HepG2 (cell line): ENCODE measurements around the gene CFAP73. TPM values are rescaled to one million over a fixed set of nuclear protein-coding genes. Genes with fewer than 3 reads are reported as not detected.

Experiments
- ATAC-seq: fragments of 200-7000 bp; cut with Tn5 transposase; 3 replicates; pipeline ENCODE4 v1.9.1; 2020; ENCODE audit warnings: mild to moderate bottlenecking, moderate library complexity
- BruUV-seq: library from RNA; stranded (reverse); fragments of 400-500 nt; replicated peaks from 2 replicates; lab custom pipeline; 2021; lab: Mats Ljungman, UMichigan
- CTCF ChIA-PET: fragments of 300-600 bp; formaldehyde crosslinking; extraction: SDS; loops from one replicate; lab custom pipeline; 2021; ENCODE audit warnings: low total read pairs, inconsistent platforms, low intra/inter-chr PET ratio; lab: Yijun Ruan, JAX
- POLR2A ChIA-PET: fragments of 350-600 bp; sonication (Branson Sonifier 250); formaldehyde crosslinking; loops from one replicate; lab custom pipeline; 2020; ENCODE audit warnings: antibody characterized with exemption, inconsistent platforms; lab: Yijun Ruan, JAX
- DNase-seq: peaks from one replicate; pipeline ENCODE4 v3.0.0-alpha.2; 2015; ENCODE audit warnings: low spot score
- FAIRE-seq: peaks from 3 replicates; lab custom pipeline; 2011; peaks lifted over from hg19 to GRCh38; lab: Jason Lieb, UNC
- H2AFZ ChIP-seq: one replicate; pipeline ENCODE4 v1.6.1; 2011; ENCODE audit warnings: low read length, inconsistent platforms
- H3K27ac ChIP-seq: fragments of 300-600 bp; 3 replicates; pipeline ENCODE4 v1.8.0; 2011; ENCODE audit warnings: mixed run types, mild to moderate bottlenecking, mixed read lengths, low read length, inconsistent platforms; ENCODE audit not compliant: insufficient read depth; ENCODE audit errors: extremely low read length
- H3K27me3 ChIP-seq, 2 experiments: fragments of 200-600 bp in 1 of 2; 2 replicates in 1 of 2; 3 replicates in 1 of 2; pipeline versions ENCODE4 v1.6.0 to v1.8.0; 2011; ENCODE audit warnings: low read length in 2 of 2, mild to moderate bottlenecking in 2 of 2, moderate library complexity in 2 of 2, inconsistent platforms in 1 of 2; ENCODE audit not compliant: insufficient read depth in 2 of 2, control insufficient read depth in 1 of 2
- H3K36me3 ChIP-seq, 2 experiments: fragments of 200-600 bp in 1 of 2; replicated peaks in 1 of 2; 2 replicates in 1 of 2; 3 replicates in 1 of 2; pipeline versions ENCODE4 v1.5.1 to v1.8.0; 2011; ENCODE audit warnings: low read length in 2 of 2, inconsistent platforms in 1 of 2; ENCODE audit not compliant: insufficient read depth in 2 of 2, control insufficient read depth in 1 of 2
- H3K4me1 ChIP-seq: 2 replicates; pipeline ENCODE4 v1.5.1; 2012; ENCODE audit warnings: low read length, inconsistent platforms; ENCODE audit not compliant: insufficient read depth
- H3K4me2 ChIP-seq: 2 replicates; pipeline ENCODE4 v1.6.0; 2011; ENCODE audit warnings: low read depth, low read length, inconsistent platforms
- H3K4me3 ChIP-seq, 3 experiments: fragments of 200-600 bp in 1 of 3; sonication (generic), shearing (Covaris generic) in 1 of 3; replicated peaks in 1 of 3; 2 replicates each; pipeline ENCODE4 v1.5.1; 2011 to 2016; ENCODE audit warnings: low read length in 3 of 3, inconsistent platforms in 2 of 3, low read depth in 2 of 3, mild to moderate bottlenecking in 2 of 3, control low read depth in 1 of 3, mixed read lengths in 1 of 3; ENCODE audit not compliant: insufficient read depth in 1 of 3
- H3K79me2 ChIP-seq: one replicate; pipeline ENCODE4 v1.6.1; 2011; ENCODE audit warnings: low read length, inconsistent platforms; ENCODE audit not compliant: insufficient read depth
- H3K9ac ChIP-seq: 2 replicates; pipeline ENCODE4 v1.6.0; 2011; ENCODE audit warnings: mild to moderate bottlenecking, low read depth, low read length, inconsistent platforms; ENCODE audit not compliant: insufficient read depth
- H3K9me3 ChIP-seq: 2 replicates; pipeline ENCODE4 v1.5.1; 2012; ENCODE audit warnings: mild to moderate bottlenecking, low read length
- H4K20me1 ChIP-seq: 2 replicates; pipeline ENCODE4 v1.6.0; 2011; ENCODE audit warnings: inconsistent platforms, mild to moderate bottlenecking, low read length, moderate library complexity; ENCODE audit not compliant: insufficient read depth
- PRDM10 ChIP-seq: sonication (generic); formaldehyde crosslinking; IDR thresholded peaks from 2 replicates; pipeline ENCODE4 v1.4.0; 2020; ENCODE audit warnings: low read depth, missing genetic modification reagents
- TGIF2 ChIP-seq: IDR thresholded peaks from 2 replicates; pipeline ENCODE4 v1.6.1; 2016; ENCODE audit warnings: control low read depth, missing compliant biosample characterization
- ZBTB1 ChIP-seq: sonication (generic); formaldehyde crosslinking; IDR thresholded peaks from 2 replicates; pipeline ENCODE4 v1.4.0; 2020; ENCODE audit warnings: missing genetic modification reagents, borderline replicate concordance
- ZBTB46 ChIP-seq: sonication (generic); formaldehyde crosslinking; IDR thresholded peaks from 2 replicates; pipeline ENCODE4 v1.4.0; 2020; ENCODE audit warnings: mild to moderate bottlenecking, missing genetic modification reagents, borderline replicate concordance
- ZNF232 ChIP-seq: sonication (generic); formaldehyde crosslinking; IDR thresholded peaks from 2 replicates; pipeline ENCODE4 v1.4.0; 2020; ENCODE audit warnings: missing genetic modification reagents, borderline replicate concordance
- ZNF552 ChIP-seq: sonication (generic); formaldehyde crosslinking; IDR thresholded peaks from 2 replicates; pipeline ENCODE4 v1.9.0; 2022; ENCODE audit warnings: missing genetic modification reagents, mild to moderate bottlenecking, borderline replicate concordance
- ZNF567 ChIP-seq: sonication (generic); formaldehyde crosslinking; IDR thresholded peaks from 2 replicates; pipeline ENCODE4 v1.8.1; 2023; ENCODE audit warnings: mild to moderate bottlenecking, missing genetic modification reagents, borderline replicate concordance
- ZNF629 ChIP-seq: sonication (generic); formaldehyde crosslinking; conservative IDR thresholded peaks from 2 replicates; pipeline ENCODE4 v1.5.0; 2020; ENCODE audit warnings: missing genetic modification reagents
- WGBS: methylation state at CpG from one replicate; pipeline ENCODE4 v1.1.6; 2017; ENCODE audit warnings: low lambda C conversion rate; 5-methylcytosine and 5-hydroxymethylcytosine counted together
- in situ Hi-C: cut with HindIII; loops from 2 replicates; pipeline ENCODE4 v1.10.0; 2017; ENCODE audit warnings: low pct_unique_long_range_greater_than_20kb; ENCODE audit not compliant: extremely low pct_ligation_motif_present
- intact Hi-C: fragments of 100-400 bp; cut with micrococcal nuclease; formaldehyde crosslinking; loops from one replicate; pipeline ENCODE4 v1.10.0; 2022; ENCODE audit not compliant: unreplicated experiment
- polyA plus RNA-seq, 8 experiments: library from polyadenylated mRNA; depleted of rRNA in 3 of 8; stranded (reverse) in 7 of 8; unstranded in 1 of 8; fragments of >200 nt; fragmentation: Illumina TruSeq in 4 of 8; extraction: Trizol in 4 of 8; gene quantifications; 2 replicates each; pipeline versions ENCODE4 v1.2.1 to v1.2.3, GENCODE V29; 2011 to 2016; ENCODE audit warnings: low read depth in 4 of 8, missing spikeins in 1 of 8, mixed read lengths in 1 of 8; ENCODE audit not compliant: insufficient read depth in 1 of 8
- total RNA-seq, 5 experiments: library from RNA; depleted of rRNA; stranded (reverse); fragments of >200 nt; fragmentation: Illumina TruSeq; extraction: Trizol; gene quantifications; 2 replicates each; pipeline ENCODE4 v1.2.3, GENCODE V29; 2016; ENCODE audit warnings: low read depth in 1 of 5
- TF ChIP-seq, protein P1 (sequence below): sonication (generic); formaldehyde crosslinking; IDR thresholded peaks from 2 replicates; pipeline ENCODE4 v1.5.1; 2020; ENCODE audit warnings: mild to moderate bottlenecking, missing genetic modification reagents, borderline replicate concordance

CFAP73 gene
- total and polyA plus RNA-seq, 2 of the 13 experiments (the other 11 are each of a cell fraction or from before 2014, with no cell fraction given), result not detected

DNA sequence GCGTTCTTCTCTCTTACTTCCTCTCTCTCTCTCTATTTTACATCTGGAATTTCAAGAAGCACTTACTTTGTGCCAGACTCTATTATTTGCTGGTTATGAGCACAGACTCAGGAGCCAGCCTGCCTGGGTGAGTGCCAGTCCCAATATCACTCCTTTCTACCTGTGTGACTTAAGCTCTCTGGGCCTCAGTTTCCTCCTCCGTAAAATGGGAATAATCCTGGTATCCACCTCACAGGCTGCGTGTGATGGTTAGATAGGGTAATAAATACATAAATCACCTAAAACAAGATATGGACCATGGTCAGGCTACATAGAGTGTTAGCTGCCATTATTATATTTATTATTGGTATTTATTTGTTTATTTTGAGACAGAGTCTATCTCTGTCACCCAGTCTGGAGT lies 38.3 kb upstream of the CFAP73 start:
- no peak for ATAC-seq
- Histone ChIP-seq H2AFZ (no peak overlapping the region), H3K4me3 (no peak overlapping the region), H3K27ac (no peak overlapping the region), H3K27me3 (peaks cover 0 to 10% of the 10 kb centered on the region in 2 experiments; a peak in 2 of 5 replicates), H3K4me2 (no peak overlapping the region), H3K79me2 (no peaks in the 10 kb centered on the region), H3K9ac (no peak overlapping the region), H3K4me1 (no peaks in the 10 kb centered on the region), H3K9me3 (no peaks in the 10 kb centered on the region), H3K36me3 (no peaks in the 10 kb centered on the region), H4K20me1 (no peaks in the 10 kb centered on the region)
- no peak for DNase-seq
- ChIA-PET POLR2A (interaction anchor here (0.6 kb wide), 1 partner anchor 19 kb away, joined by 3 read pairs; no protein-coding TSS in a partner anchor), CTCF (no interaction called here)
- FAIRE-seq, result no peak
- WGBS, result 64% methylated on average over 3 of the region's 3 CpGs
- intact Hi-C loops (no loop called here), in situ Hi-C loops (no loop called here)
- BruUV-seq, result no TSS peak
- TF ChIP-seq ZBTB1 (CRISPR knock-in tag) (no peak), ZNF629 (CRISPR knock-in tag) (peak; percentile 63; the same call in 1 of the 2 replicates)

DNA sequence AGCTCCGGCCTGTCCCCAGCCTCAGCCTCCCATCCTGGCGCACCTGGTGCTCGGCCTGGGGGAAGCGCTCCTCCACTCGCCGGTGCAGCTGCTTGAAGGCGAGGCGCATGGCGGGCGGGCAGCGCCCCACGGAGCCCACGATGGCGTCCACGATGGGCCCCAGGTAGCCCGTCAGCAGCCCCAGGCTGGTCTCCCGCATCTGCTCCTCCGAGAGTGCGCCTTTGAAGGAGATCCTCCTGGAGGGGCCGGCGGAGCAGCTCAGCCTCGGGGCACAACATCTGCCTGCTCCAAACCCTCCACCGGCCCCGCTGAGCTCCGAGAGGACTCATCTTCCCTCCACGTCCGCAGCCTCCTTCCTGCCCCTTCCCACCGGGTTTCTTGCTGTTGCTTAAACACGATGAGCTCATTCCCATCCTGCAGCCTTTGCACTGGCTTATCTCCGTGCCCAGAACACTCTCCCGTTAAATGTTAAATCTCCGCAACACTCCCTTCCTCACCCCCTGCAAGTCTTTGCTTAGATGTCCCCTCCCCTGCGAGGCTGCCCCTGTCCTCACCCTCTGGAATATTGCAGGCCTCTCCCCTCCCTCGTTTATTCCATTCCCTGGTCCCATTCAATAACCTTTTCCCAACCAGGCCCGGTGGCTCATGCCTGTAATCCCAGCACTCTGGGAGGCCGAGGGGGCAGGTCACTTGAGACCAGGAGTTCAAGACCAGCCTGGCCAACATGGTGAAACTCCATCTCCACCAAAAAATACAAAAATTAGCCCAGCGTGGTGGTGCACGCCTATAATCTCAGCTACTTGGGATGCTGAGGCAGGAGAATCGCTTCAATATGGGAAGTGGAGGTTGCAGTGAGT lies 37.3 kb upstream of the CFAP73 start:
- Histone ChIP-seq H3K4me3 (no peak overlapping the region), H3K79me2 (no peaks in the 10 kb centered on the region), H3K4me1 (no peaks in the 10 kb centered on the region), H3K36me3 (no peaks in the 10 kb centered on the region), H4K20me1 (no peaks in the 10 kb centered on the region), H2AFZ (no peak overlapping the region), H3K9me3 (no peaks in the 10 kb centered on the region), H3K27me3 (peaks cover 0 to 10% of the 10 kb centered on the region in 2 experiments; a peak in 1 of 5 replicates), H3K27ac (no peak overlapping the region), H3K4me2 (no peak overlapping the region), H3K9ac (no peak overlapping the region)
- no peak for FAIRE-seq
- no TSS peak for BruUV-seq
- WGBS, result 33% methylated on average over 21 of the region's 39 CpGs
- intact Hi-C loops, result no loop called here
- CTCF ChIA-PET, result no interaction called here
- POLR2A ChIA-PET, result no interaction called here
- DNase-seq, result no peak
- in situ Hi-C loops, result no loop called here
- ATAC-seq, result no peak
- TF ChIP-seq ZNF232 (CRISPR knock-in tag) (no peak), ZNF567 (no peak), PRDM10 (CRISPR knock-in tag) (no peak), ZBTB46 (no peak), ZNF552 (CRISPR knock-in tag) (no peak), TGIF2 (no peak)
- TF ChIP-seq, protein P1, sequence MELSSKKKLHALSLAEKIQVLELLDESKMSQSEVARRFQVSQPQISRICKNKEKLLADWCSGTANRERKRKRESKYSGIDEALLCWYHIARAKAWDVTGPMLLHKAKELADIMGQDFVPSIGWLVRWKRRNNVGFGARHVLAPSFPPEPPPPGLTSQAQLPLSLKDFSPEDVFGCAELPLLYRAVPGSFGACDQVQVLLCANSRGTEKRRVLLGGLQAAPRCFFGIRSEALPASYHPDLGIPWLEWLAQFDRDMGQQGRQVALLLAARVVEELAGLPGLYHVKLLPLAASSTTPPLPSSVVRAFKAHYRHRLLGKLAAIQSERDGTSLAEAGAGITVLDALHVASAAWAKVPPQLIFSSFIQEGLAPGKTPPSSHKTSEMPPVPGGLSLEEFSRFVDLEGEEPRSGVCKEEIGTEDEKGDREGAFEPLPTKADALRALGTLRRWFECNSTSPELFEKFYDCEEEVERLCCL (CRISPR knock-in tag), result no peak
